Mesodermal cell (in vitro differentiated cells): ENCODE data around the gene CD1B.
"Not testable (repeated sequence)": the region's sequence is repeated elsewhere in the genome, so short reads cannot be mapped to it uniquely, and the experiment has no call there.

Source experiments
- H3K27ac ChIP-seq: 2 replicates; pipeline ENCODE4 v1.7.0; 2013; ENCODE audit warnings: mild to moderate bottlenecking, low read depth, low read length, moderate library complexity; ENCODE audit not compliant: severe bottlenecking
- H3K36me3 ChIP-seq: 2 replicates; pipeline ENCODE4 v1.7.1; 2013; ENCODE audit warnings: mild to moderate bottlenecking, low read length, moderate library complexity; ENCODE audit not compliant: control insufficient read depth, insufficient read depth
- H3K4me1 ChIP-seq: one replicate; pipeline ENCODE4 v1.7.1; 2013; ENCODE audit warnings: mild to moderate bottlenecking, low read length; ENCODE audit not compliant: insufficient read depth, control insufficient read depth, poor library complexity, severe bottlenecking
- H3K4me3 ChIP-seq: 2 replicates; pipeline ENCODE4 v1.7.0; 2013; ENCODE audit warnings: low read length, control low read depth, mild to moderate bottlenecking; ENCODE audit not compliant: insufficient read depth, poor library complexity, severe bottlenecking; ENCODE audit errors: extremely low read depth
- H3K9me3 ChIP-seq: 2 replicates; pipeline ENCODE4 v1.7.1; 2013; ENCODE audit warnings: mild to moderate bottlenecking, low read length, moderate library complexity; ENCODE audit not compliant: control insufficient read depth
- WGBS, 2 experiments: methylation state at CpG; one replicate each; pipeline ENCODE4 v1.1.5; 2013; ENCODE audit warnings: missing lambda C conversion rate in 2 of 2; ENCODE audit not compliant: insufficient coverage in 2 of 2; 5-methylcytosine and 5-hydroxymethylcytosine counted together

CD1B gene

DNA sequence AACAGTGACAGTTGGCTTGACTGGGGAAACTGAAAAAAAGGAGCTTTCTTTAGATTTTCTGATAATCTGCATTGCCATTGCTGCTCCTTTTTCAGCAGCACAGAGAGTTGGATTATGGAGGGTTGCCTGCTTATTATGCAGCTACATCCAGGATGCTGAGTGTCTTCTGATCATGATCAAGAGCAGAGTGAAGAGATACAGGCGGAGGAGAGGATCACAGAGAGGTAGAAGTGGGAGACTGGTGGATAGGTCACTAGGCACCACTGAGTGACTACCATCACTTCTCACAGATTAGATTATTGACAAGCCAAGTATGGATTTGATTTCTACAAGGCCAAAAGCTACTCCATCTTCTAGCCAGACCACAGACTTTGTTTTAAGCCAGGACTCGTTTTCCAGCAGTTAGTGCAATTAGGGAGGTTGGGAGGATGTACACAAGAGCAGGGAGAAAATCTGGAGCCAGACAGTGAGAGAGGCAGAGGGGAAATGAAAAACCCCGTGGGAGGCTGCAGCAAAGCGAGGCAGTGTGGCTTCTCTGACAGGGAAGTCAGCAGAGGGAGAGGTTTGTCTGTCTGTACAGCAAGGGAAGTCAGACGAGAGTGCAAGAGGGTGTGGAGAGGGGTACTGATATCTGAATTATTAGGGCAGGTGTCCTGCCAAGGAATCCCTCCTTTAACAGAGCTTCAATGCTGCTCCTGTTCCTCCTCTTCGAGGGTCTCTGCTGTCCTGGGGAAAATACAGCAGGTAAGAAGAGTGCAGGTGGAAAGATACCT is 22.2 kb upstream of the CD1B start, which contains the start of gene CD1E:
Gene CD1E (plus strand): TSS at position 592 of the 773 bp plus-strand sequence. CDS start 95 bp downstream, at position 687.
- H3K27ac ChIP-seq: no peak within 1 kb of the TSS
- H3K4me3 ChIP-seq: no peak within 1 kb of the TSS
- no peaks in the 10 kb centered on the region for H3K36me3 ChIP-seq
- no peaks in the 10 kb centered on the region for H3K4me1 ChIP-seq
- 72 to 76% methylated on average over 5 of the region's 6 CpGs for WGBS, 2 experiments
- no peaks in the 10 kb centered on the region for H3K9me3 ChIP-seq

DNA sequence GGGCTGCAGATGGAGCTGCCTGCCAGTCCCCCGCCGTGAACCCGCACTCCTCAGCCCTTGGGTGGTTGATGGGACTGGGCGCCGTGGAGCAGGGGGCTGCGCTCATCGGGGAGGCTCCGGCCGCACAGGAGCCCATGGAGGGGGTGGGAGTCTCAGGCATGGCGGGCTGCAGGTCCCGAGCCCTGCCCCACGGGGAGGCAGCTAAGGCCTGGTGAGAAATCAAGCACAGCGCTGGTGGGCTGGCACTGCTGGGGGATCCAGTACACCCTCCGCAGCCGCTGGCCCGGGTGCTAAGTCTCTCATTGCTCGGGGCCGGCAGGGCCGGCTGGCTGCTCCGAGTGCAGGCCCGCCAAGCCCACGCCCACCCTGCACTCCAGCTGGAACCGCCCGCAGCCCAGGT is 17.6 kb upstream of the CD1B start:
- not testable (repeated sequence) for H3K9me3 ChIP-seq, H3K36me3 ChIP-seq, H3K4me1 ChIP-seq, H3K27ac ChIP-seq, H3K4me3 ChIP-seq
- 92 to 93% methylated on average over 5 to 17 of the region's 24 CpGs for WGBS, 2 experiments

DNA sequence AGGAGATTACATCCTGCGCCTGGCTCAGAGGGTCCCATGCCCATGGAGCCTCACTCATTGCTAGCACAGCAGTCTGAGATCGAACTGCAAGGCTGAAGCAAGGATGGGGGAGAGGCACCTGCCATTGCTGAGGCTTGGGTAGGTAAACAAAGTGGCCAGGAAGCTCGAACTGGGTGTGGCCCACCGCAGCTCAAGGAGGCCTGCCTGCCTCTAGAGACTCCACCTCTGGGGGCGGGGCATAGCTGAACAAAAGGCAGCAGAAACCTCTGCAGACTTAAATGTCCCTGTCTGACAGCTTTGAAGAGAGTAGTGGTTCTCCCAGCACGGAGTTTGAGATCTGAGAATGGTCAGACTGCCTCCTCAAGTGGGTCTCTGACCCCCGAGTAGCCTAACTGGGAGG is 5.1 kb upstream of the CD1B start:
- H3K4me1 ChIP-seq, H3K27ac ChIP-seq, H3K36me3 ChIP-seq, H3K9me3 ChIP-seq, H3K4me3 ChIP-seq: not testable (repeated sequence)
- 77 to 83% methylated on average over 6 of the region's 7 CpGs for WGBS, 2 experiments

DNA sequence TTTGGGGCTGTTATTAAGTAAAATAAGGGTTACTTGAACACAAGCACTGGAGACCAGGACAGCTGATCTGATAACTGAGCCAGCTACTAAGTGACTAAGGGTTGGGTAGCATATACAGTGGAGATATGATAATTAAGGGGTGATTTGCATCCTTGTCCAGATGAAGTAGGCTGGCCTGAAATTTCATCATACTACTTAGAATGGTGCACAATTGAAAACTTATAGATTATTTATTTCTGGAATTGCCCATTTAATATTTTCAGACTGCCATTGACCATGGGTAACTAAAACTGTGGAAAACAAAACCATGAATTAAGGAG is 3.8 kb upstream of the CD1B start:
- no peaks in the 10 kb centered on the region for H3K4me1 ChIP-seq
- H3K9me3 ChIP-seq: no peaks in the 10 kb centered on the region
- no peak overlapping the region for H3K27ac ChIP-seq
- H3K4me3 ChIP-seq: no peak overlapping the region
- no peaks in the 10 kb centered on the region for H3K36me3 ChIP-seq

DNA sequence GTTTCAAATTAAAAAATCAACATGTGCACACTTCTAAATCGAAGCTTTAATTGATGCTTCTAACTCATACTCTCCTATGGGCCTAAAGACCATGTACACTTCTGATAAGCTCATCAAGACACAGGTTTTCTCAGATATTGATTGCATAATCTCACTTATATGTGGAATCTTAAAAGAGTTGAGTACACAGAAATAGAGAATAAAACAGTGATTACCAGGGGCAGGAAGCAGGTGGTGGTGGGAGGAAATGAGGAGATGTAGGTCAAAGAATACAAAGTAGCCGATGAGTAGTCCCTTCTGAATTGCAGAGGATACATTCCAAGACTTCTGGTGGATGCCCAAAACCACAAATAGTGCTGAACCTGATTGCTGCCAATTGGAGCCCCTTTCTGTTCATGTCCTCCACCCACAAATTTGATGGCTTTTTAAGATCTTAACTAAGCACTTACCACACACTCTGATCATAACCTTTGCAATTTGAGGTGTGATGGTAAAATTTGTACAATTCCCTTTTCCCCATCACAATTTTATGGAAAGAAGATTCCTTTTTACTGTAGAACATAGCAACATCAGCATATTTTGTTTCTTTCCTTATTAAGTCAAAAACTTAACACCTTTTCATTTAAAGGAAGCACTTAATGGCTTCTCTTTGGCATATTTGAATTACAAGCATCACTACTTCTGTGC is 3.3 kb upstream of the CD1B start:
- Histone ChIP-seq H3K36me3 (no peaks in the 10 kb centered on the region), H3K4me3 (no peak overlapping the region), H3K27ac (no peak overlapping the region), H3K9me3 (no peaks in the 10 kb centered on the region), H3K4me1 (no peaks in the 10 kb centered on the region)
- WGBS, 2 experiments: 63 to 100% methylated on average over 2 of the region's 2 CpGs

DNA sequence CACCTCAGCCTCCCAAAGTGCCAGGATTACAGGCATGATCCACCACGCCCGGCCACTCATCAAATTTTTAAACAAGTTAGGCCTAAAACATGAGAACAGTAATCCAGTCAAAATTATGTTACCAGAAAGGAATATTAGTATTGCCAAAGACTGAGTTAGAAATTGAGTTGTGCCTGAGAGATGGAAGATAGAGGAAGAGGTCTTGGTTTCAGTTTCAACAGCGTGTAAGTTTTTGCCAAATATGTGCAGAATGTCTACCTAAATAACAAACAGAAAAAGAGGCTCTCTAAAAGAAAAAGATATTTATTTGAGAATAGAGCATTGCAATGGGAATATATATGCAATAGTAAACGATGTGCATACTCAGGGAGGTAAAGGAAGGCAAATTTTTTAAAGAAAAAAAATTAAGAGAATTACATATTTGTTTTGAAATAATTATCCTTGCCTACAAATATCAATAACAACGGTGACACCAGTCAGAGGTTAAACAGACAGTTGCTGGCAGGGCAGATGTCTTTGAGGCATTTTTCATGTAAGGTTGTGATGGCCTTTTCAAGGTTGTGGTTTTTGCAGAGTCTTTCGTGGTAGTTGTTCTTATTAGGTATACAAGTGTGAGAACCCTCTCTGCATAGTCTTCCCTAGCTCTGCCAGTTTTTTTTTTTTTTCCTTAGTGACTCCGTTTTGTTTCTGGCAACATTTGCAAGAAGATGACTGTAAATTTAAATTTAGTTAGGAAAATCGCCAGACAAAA is 2.2 kb upstream of the CD1B start:
- H3K27ac ChIP-seq: no peak overlapping the region
- WGBS, 2 experiments: no CpG with 5 or more reads among the region's 8 CpGs
- H3K4me1 ChIP-seq: no peaks in the 10 kb centered on the region
- no peaks in the 10 kb centered on the region for H3K36me3 ChIP-seq
- no peaks in the 10 kb centered on the region for H3K9me3 ChIP-seq
- no peak overlapping the region for H3K4me3 ChIP-seq

DNA sequence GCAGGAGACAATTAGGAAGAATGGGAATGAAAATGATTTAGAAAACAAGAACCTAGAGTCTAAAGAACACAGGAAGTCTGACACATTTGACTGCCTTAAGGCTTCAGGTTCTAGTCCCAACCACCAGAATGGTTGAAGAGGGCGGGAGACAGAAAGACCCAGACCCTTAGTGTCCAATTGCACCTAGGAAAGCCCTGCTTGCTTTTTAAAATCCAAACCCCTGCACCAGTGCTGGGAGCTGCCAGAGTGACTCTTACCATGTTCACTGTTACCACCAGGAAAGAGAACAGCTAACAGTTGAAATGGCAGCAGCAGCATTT is 265 bp downstream of the CD1B start:
- WGBS, 2 experiments: 100% methylated on average over 1 of the region's 1 CpG; no CpG with 5 or more reads in 1 of the 2 experiments
- Histone ChIP-seq H3K27ac (no peak overlapping the region), H3K4me3 (no peak overlapping the region), H3K4me1 (no peaks in the 10 kb centered on the region), H3K36me3 (no peaks in the 10 kb centered on the region), H3K9me3 (no peaks in the 10 kb centered on the region)

DNA sequence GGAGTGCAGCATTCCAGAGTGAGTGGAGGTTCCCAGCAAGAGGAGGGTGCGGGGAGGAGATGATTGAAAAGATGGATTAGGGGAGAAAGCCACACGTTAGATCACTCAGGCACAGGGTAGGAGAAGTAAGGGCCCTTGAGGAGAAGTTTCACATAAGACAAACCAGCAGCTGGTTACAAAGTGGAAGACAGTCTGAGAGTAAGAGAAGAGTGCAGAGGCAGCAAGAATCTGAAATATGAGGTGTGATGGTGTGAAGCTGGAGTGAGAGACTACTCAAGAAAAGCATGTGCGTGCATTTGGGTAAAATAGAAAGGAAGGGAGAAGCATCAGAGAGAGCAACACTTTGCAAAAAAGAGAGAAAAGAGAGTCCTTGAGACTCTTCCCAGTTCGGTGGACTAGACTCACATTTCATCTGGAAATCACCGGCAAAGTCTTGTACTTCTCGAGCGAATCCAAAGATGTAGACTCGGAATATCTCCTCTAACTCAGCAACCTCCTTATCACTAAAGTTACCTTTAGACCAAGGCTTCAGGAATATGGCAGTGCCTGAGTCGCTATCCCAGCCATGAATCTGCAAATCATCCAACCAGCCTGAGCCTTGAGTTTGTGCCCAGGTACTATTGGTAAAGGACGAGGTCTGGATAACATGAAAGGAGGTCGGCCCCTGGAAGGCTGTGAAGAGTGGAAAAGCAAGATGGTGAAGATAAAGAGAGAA is 783 bp downstream of the CD1B start:
- Histone ChIP-seq H3K27ac (no peak overlapping the region), H3K4me1 (no peaks in the 10 kb centered on the region), H3K36me3 (no peaks in the 10 kb centered on the region), H3K4me3 (no peak overlapping the region), H3K9me3 (no peaks in the 10 kb centered on the region)
- 91 to 93% methylated on average over 9 to 10 of the region's 11 CpGs for WGBS, 2 experiments

DNA sequence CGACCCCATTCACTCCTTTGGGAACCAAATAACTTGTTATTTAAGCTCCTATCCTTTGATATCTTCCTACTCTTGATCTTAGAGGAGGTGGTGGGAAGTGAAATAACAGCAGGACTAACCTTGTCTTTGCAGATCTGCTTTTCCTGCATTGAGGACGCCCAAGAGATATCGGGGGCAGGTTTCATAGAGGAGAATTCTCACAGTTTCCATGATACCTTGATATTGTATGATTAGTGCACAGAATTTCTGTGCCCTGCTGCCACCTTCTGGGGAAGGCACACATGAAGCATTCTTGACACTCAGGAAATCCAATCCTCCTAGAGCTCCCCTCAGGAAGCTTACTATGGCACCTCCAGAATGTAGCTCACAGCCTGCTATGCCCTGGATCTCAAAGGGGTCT is 1.6 kb downstream of the CD1B start:
- Histone ChIP-seq H3K9me3 (no peaks in the 10 kb centered on the region), H3K4me1 (no peaks in the 10 kb centered on the region), H3K27ac (no peak overlapping the region), H3K36me3 (no peaks in the 10 kb centered on the region), H3K4me3 (no peak overlapping the region)
- no CpG with 5 or more reads among the region's 3 CpGs for WGBS, 2 experiments

DNA sequence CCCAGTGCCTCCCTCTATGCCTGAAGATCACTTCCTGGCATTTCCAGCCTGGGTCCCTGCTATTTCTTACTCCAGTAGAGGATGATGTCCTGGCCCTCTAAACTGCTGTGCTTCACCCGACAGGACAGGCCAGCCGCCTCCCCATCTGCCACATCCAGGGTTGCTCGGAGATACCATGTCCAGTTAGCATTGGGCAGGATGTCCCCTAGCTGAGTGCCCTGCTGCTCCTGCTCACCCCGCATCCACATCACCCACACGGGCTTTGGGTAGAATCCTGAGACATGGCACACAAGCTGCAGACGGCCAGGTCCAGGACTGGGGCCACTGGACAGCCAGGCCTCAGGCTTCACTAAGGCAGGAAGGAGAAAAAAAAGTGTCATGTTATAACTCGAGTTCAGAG is 2.0 kb downstream of the CD1B start:
- Histone ChIP-seq H3K27ac (no peak overlapping the region), H3K4me1 (no peaks in the 10 kb centered on the region), H3K36me3 (no peaks in the 10 kb centered on the region), H3K9me3 (no peaks in the 10 kb centered on the region), H3K4me3 (no peak overlapping the region)
- WGBS, 2 experiments: 85 to 97% methylated on average over 4 of the region's 7 CpGs
